ENCODE results near the gene PLEKHG1. TPM values are rescaled to one million over a fixed set of nuclear protein-coding genes. Genes with fewer than 3 reads are reported as not detected.

The PLEKHG1 gene
- 1 to 10 TPM in 1 of 2 experiments, under 1 TPM in 1; 0.76 to 1.8 TPM for total RNA-seq

DNA sequence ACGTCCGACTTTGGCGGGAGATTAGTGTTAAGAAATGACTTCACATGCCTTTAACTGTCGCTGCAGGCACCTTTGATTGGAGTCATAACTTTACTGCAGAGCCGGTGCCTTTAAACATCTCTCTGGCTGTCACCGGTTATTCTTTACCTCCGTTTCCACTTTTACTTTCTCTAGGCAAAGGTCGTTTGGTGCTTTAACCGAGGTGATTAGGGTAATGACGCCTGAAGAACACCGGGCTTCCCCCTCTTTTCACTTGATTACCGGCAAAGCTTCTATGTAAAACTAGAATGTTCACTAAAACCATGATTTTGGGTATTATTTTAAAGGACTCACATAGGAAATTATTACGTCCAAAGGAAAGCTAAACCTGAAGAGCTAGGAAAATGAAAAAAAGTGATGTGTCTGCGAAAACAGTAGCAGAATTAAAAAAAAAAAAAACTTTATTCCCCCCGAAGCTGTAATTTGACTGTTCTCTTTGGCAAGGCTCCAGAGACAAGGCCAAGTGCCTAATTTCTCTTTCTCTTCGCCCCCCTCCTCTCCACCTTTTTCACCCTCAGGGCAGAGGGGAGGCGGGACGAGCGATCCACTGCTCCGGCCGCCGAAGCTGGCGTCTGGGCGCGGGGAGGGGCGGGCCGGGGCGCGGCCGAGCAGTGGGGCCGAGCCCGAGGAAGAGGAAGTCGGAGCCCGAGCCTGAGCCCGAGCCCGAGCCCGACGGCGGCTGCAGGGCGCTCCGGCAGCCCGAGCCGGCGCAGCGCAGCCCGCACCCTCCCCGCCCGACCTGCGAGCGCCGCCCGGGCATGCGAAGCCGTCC is at the start of gene PLEKHG1:
TSS of gene PLEKHG1 (plus strand) at position 687 of the 811 bp plus-strand sequence. CDS start 133,797 bp downstream, outside the sequence.
- POLR2A ChIA-PET = interaction anchor here (0.6 kb wide), 1 partner anchor 990 kb away, joined by 3 read pairs; no protein-coding TSS in a partner anchor
- Mint-ChIP-seq H3K4me3 (peak within 1 kb of the TSS; percentile 82), H3K9me3 (ENCODE audit: insufficient read depth) (no peaks in the 10 kb centered on the region), H3K27me3 (ENCODE audit: low read depth) (peaks cover 50% of the 10 kb centered on the region), H3K36me3 (ENCODE audit: low read depth) (no peaks in the 10 kb centered on the region), H3K27ac (peak within 1 kb of the TSS; percentile 33), H3K4me1 (ENCODE audit: low read depth) (peaks cover 21% of the 10 kb centered on the region)
- CTCF ChIA-PET = interaction anchor here (0.7 to 2.5 kb wide), 5 partner anchors 10 to 218 kb away, joined by 3 to 18 read pairs (median 3); no protein-coding TSS in a partner anchor
- ATAC-seq (peak; percentile 92), DNase-seq (peak; percentile 71)

DNA sequence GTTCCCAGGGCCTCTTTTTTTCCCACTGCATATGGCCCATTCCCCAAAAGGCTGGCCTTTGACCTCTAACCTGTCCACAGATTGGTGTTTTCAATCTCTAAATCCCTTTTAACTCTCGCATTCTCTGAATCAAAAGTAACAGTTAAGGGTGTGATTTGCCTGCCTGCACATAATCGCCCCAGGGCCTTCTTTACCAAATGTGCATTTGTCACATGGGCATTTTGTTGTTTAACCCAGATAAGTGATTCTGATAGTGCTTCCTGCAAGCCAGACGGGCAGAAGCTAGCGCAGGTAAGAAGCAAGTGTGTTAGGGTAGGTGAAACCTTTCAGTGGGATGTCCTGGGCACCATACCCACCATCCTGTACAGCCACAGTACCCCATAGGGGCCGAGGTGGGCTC is 49.4 kb upstream of the PLEKHG1 start:
- Mint-ChIP-seq H3K27ac (no peak overlapping the region), H3K27me3 (ENCODE audit: low read depth) (peaks cover 13% of the 10 kb centered on the region), H3K4me3 (no peak overlapping the region), H3K36me3 (ENCODE audit: low read depth) (no peaks in the 10 kb centered on the region), H3K9me3 (ENCODE audit: insufficient read depth) (no peaks in the 10 kb centered on the region), H3K4me1 (ENCODE audit: low read depth) (no peaks in the 10 kb centered on the region)
- CTCF ChIA-PET = interaction anchor here (0.6 kb wide), 1 partner anchor 50 kb away, joined by 3 read pairs; the partner anchor contains the start of gene PLEKHG1
- POLR2A ChIA-PET = interaction anchor here (0.6 kb wide), 1 partner anchor 479 kb away, joined by 3 read pairs; no protein-coding TSS in a partner anchor
- DNase-seq (no peak), ATAC-seq (no peak)

DNA sequence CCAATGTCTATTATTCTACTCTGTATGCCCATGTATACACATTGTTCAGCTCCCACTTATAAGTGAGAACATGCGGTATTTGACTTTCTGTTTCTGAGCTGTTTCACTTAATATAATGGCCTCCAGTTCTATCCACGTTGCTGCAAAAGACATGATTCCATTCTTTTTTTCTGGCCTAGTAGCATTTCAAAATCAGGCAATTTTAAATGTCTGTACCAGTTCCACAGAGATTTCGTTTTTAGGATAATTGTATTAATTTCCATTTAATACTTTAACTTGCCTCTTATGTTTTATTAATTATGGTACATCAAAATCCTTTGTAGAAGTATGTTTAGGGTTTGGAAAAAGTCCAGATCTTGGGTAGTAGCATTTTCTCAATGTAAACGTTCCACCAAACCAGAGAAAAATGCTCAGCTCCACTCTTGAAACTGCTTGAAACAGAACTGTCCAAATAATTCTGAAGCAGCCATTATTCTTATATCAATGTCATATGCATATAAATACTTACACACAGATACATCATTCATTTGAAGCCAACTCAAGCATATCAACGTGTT is 42.6 kb upstream of the PLEKHG1 start:
- no peak for ATAC-seq
- Mint-ChIP-seq H3K9me3 (ENCODE audit: insufficient read depth) (no peaks in the 10 kb centered on the region), H3K27me3 (ENCODE audit: low read depth) (peaks cover 15% of the 10 kb centered on the region), H3K4me3 (no peak overlapping the region), H3K36me3 (ENCODE audit: low read depth) (no peaks in the 10 kb centered on the region), H3K27ac (no peak overlapping the region), H3K4me1 (ENCODE audit: low read depth) (no peaks in the 10 kb centered on the region)
- DNase-seq = no peak
- ChIA-PET CTCF (no interaction called here), POLR2A (no interaction called here)

DNA sequence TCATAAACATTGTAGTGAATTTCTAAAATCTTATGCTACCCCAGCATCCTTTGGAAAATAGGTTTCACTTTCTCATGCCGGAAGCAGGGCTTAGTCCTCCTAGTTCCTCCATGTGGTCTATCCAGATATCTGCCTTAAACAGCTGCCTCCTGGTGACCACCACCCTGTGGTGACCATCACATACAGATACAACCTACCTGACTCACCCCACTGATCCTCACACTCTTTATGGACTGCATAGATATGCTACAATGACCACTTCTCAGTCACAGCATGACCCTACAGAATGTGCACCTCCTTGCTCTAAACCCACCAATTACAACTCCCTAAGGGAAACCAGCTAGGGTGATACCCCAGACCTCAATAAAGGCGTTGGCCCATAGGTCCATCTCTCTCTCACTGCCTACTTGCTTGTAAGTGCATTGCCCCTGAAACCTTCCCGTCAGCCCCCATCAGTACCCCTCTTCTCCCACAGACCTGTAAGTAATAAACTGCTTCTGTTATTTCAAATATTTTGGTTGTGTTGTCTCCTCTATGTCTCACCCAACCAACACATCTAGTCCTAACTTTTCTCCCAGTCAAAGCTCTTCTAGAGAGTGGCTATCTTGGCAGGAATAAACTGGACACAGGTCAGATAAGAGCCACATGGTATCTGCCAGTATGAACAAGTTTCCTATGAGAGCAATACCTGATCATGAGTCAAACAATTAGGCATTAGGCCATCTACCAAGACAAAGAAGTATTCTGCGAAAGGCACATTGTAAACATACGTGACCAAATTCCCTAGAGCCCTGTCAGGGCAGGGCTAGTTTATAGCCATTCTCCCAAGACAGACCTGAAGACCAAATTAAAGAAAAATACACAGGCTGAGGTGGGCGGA is 39.4 kb upstream of the PLEKHG1 start:
- no peak overlapping the region for H3K4me3 Mint-ChIP-seq
- H3K4me1 Mint-ChIP-seq (ENCODE audit: low read depth) = no peaks in the 10 kb centered on the region
- CTCF ChIA-PET = no interaction called here
- H3K36me3 Mint-ChIP-seq (ENCODE audit: low read depth) = no peaks in the 10 kb centered on the region
- ATAC-seq (no peak), DNase-seq (no peak)
- H3K27ac Mint-ChIP-seq = no peak overlapping the region
- H3K27me3 Mint-ChIP-seq (ENCODE audit: low read depth) = peaks cover 15% of the 10 kb centered on the region
- POLR2A ChIA-PET = no interaction called here
- H3K9me3 Mint-ChIP-seq (ENCODE audit: insufficient read depth) = no peaks in the 10 kb centered on the region

DNA sequence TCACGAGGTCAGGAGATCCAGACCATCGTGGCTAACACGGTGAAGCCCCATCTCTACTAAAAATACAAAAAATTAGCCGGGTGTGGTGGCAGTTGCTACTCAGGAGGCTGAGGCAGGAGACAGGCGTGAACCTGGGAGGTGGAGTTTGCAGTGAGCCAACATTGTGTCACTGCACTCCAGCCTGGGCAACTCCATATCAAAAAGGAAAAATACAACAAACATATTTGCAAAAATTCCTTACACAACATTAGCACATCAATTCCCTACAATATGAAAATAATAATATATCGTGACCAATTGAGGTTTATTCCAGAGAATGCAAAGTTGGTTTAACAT is 38.8 kb upstream of the PLEKHG1 start:
- no peak for ATAC-seq
- CTCF ChIA-PET = no interaction called here
- H3K36me3 Mint-ChIP-seq (ENCODE audit: low read depth) = no peaks in the 10 kb centered on the region
- no peaks in the 10 kb centered on the region for H3K9me3 Mint-ChIP-seq (ENCODE audit: insufficient read depth)
- no peak overlapping the region for H3K4me3 Mint-ChIP-seq
- POLR2A ChIA-PET = no interaction called here
- no peaks in the 10 kb centered on the region for H3K4me1 Mint-ChIP-seq (ENCODE audit: low read depth)
- H3K27me3 Mint-ChIP-seq (ENCODE audit: low read depth) = peaks cover 17% of the 10 kb centered on the region
- no peak for DNase-seq
- no peak overlapping the region for H3K27ac Mint-ChIP-seq

DNA sequence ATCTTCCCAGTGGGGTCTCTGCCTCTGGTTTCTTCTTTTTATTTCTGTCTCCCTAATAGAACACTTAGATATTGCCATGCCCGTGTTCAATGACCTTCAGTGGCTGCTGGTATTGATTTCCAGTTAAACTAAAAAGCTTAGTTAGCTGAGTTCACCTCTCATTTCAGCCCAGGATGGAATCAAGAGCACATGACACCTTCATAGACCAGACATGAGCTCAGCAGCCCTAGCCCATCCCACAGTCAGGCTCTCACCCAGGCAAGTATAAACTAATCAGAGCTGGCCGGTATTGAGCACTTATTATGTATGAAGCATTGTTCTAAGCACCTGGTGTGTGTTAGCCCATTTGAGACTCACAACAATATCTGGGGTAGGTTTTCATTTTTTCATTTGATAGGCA is 33.7 kb upstream of the PLEKHG1 start:
- no peaks in the 10 kb centered on the region for H3K4me1 Mint-ChIP-seq (ENCODE audit: low read depth)

DNA sequence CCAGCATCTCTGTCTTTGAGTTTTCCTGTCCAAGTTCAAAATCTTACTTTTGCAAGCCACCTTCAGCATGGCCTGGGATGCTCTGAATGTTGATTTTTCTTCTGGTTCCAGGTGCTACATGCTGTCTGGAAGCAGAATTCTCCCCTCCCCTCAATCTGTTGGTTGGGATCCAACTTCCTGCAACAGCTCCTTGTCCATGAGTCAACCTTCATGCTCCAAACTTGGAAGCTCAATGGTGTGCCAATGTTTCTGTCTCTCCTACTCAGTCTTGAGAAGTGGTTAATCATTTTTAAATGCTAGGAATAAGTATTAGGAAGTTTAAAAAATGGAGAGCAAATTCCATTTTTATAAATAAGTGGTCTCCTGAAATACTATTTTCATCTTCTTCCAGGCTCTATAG is 33.2 kb upstream of the PLEKHG1 start:
- CTCF ChIA-PET = no interaction called here
- H3K4me1 Mint-ChIP-seq (ENCODE audit: low read depth) = no peaks in the 10 kb centered on the region
- H3K9me3 Mint-ChIP-seq (ENCODE audit: insufficient read depth) = no peaks in the 10 kb centered on the region
- H3K36me3 Mint-ChIP-seq (ENCODE audit: low read depth) = no peaks in the 10 kb centered on the region
- H3K27me3 Mint-ChIP-seq (ENCODE audit: low read depth) = peaks cover 25% of the 10 kb centered on the region
- POLR2A ChIA-PET = no interaction called here
- no peak overlapping the region for H3K27ac Mint-ChIP-seq
- DNase-seq (no peak), ATAC-seq (no peak)
- H3K4me3 Mint-ChIP-seq = no peak overlapping the region

More for the DNA sequence above, 33.7 kb upstream of the PLEKHG1 start:
- ChIA-PET POLR2A (no interaction called here), CTCF (no interaction called here)
- peaks cover 25% of the 10 kb centered on the region for H3K27me3 Mint-ChIP-seq (ENCODE audit: low read depth)
- H3K36me3 Mint-ChIP-seq (ENCODE audit: low read depth) = no peaks in the 10 kb centered on the region
- ATAC-seq (no peak), DNase-seq (no peak)
- no peak overlapping the region for H3K4me3 Mint-ChIP-seq
- H3K27ac Mint-ChIP-seq = no peak overlapping the region
- no peaks in the 10 kb centered on the region for H3K9me3 Mint-ChIP-seq (ENCODE audit: insufficient read depth)

DNA sequence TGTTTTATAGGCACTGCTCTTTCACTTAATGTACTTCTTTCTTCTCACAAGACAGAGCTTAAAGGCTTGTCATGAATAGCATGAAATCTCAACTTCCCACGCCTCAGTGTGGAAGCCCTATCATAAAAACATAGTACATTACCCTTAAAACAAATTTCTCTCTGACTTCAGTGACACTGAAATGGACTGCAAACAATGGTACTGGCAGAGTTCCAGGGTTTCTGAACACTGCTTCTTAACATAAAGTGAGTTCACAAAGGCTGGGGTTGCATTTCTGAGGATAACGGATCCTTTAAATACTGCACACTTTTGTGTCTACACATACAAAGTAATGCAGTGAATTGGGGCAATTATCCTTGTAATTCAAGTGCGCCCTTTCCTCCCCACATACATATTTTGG is 32.3 kb upstream of the PLEKHG1 start:
- DNase-seq = no peak
- H3K27ac Mint-ChIP-seq = no peak overlapping the region
- no peak for ATAC-seq
- CTCF ChIA-PET = no interaction called here
- no peaks in the 10 kb centered on the region for H3K36me3 Mint-ChIP-seq (ENCODE audit: low read depth)
- POLR2A ChIA-PET = no interaction called here
- H3K9me3 Mint-ChIP-seq (ENCODE audit: insufficient read depth) = no peaks in the 10 kb centered on the region
- H3K4me3 Mint-ChIP-seq = no peak overlapping the region
- H3K27me3 Mint-ChIP-seq (ENCODE audit: low read depth) = peaks cover 27% of the 10 kb centered on the region
- no peaks in the 10 kb centered on the region for H3K4me1 Mint-ChIP-seq (ENCODE audit: low read depth)

DNA sequence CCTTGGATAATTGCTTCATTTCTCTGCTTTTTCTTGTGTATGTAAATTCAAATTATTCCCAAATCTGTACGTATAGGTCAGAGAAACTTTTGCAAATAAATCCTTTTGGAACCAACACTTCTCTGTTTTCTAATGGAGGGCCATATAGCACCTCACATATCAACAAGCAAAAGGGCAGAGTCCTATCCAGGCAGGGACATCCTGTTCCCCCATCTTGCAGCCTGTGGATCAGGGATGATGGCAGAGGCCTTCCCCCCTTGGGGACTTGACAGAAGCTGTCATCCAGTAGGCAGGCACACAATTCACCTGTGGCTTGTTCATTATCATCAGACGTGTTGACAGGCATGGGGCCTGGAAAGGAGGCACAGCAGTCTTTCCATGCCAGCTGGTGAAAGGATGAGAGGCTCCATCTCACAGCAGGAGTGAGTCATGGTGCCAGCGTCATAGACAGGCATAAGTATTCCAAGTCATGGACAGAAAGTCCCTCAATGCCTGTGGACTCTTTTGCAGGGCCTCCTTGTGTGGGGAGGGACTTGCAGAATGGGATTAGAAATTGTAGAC is 31.8 kb upstream of the PLEKHG1 start:
- no peak overlapping the region for H3K4me3 Mint-ChIP-seq
- H3K4me1 Mint-ChIP-seq (ENCODE audit: low read depth) = no peaks in the 10 kb centered on the region
- ChIA-PET CTCF (no interaction called here), POLR2A (interaction anchor here (0.6 kb wide), 1 partner anchor 88 kb away, joined by 3 read pairs; no protein-coding TSS in a partner anchor)
- no peaks in the 10 kb centered on the region for H3K9me3 Mint-ChIP-seq (ENCODE audit: insufficient read depth)
- ATAC-seq = no peak
- no peak for DNase-seq
- no peaks in the 10 kb centered on the region for H3K36me3 Mint-ChIP-seq (ENCODE audit: low read depth)
- no peak overlapping the region for H3K27ac Mint-ChIP-seq
- H3K27me3 Mint-ChIP-seq (ENCODE audit: low read depth) = peaks cover 29% of the 10 kb centered on the region

DNA sequence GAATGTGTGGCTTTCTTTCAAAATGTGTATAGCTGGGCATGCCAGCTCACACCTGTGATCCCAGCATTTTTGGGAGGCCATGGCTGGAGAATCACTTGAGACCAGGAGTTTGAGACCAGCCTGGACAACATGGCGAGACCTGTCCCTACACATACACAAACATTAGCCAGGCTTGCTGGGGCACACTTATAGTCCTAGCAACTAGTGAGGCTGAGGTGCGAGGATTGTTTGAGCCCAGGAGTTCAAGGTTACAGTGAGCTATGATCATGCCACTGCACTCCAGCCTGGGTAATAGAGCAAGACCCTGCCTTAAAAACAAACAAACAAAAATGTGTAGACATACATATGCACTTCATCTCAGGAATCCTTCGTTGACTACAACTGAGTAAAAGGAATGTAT is 31.1 kb upstream of the PLEKHG1 start:
- Mint-ChIP-seq H3K9me3 (ENCODE audit: insufficient read depth) (no peaks in the 10 kb centered on the region), H3K27ac (no peak overlapping the region), H3K36me3 (ENCODE audit: low read depth) (no peaks in the 10 kb centered on the region), H3K4me1 (ENCODE audit: low read depth) (no peaks in the 10 kb centered on the region), H3K4me3 (no peak overlapping the region), H3K27me3 (ENCODE audit: low read depth) (peaks cover 35% of the 10 kb centered on the region)
- ChIA-PET CTCF (no interaction called here), POLR2A (interaction anchor here (0.6 kb wide), 1 partner anchor 89 kb away, joined by 3 read pairs; no protein-coding TSS in a partner anchor)
- ATAC-seq (no peak), DNase-seq (no peak)

DNA sequence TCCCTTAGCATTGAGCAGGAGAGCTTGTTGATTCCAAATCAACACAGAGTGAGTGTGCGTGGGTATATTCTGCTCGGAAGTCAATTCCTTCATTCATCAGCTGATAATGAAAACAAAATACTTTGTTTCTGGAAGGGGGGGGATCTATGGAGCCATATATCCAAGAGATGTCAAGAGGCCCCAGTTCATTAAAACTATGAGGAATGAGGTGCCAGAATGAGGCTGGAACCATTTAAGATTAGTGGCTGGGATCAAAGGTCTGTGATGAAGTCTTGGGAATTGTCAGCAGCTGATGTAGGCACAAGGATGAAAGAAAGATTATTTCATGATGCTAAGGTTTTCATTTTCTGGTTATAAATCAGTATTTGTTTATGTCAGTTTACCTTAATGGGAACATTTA is 30.5 kb upstream of the PLEKHG1 start:
- Mint-ChIP-seq H3K9me3 (ENCODE audit: insufficient read depth) (no peaks in the 10 kb centered on the region), H3K36me3 (ENCODE audit: low read depth) (no peaks in the 10 kb centered on the region), H3K27me3 (ENCODE audit: low read depth) (peaks cover 36% of the 10 kb centered on the region), H3K4me1 (ENCODE audit: low read depth) (no peaks in the 10 kb centered on the region), H3K27ac (no peak overlapping the region), H3K4me3 (no peak overlapping the region)
- ATAC-seq (no peak), DNase-seq (no peak)
- POLR2A ChIA-PET = no interaction called here
- CTCF ChIA-PET = no interaction called here
